ENCODE data around the gene CCDC182. TPM values are rescaled to one million over a fixed set of nuclear protein-coding genes. Genes with fewer than 3 reads are reported as not detected.

Gene CCDC182
- total and polyA plus RNA-seq, 9 of the 15 experiments (the other 6 are each of a cell fraction or from before 2014, with no cell fraction given), result not detected

GRCh38 chr17:57726213-57726790 lies 18.8 kb downstream of the CCDC182 start:
- no peaks in the 10 kb centered on the region for H3K9me1 ChIP-seq (ENCODE audit: control insufficient read depth, insufficient read depth, low read length)
- H3K27me3 ChIP-seq (ENCODE audit: control insufficient read depth in 2 of 2, insufficient read depth in 2 of 2, low read length in 2 of 2), result peaks cover 27 to 76% of the 10 kb centered on the region in 2 experiments; a peak in 4 of 5 replicates
- WGBS (ENCODE audit: insufficient coverage, low coverage, missing lambda C conversion rate), result under 1% methylated on average over 9 of the region's 9 CpGs
- H4K20me1 ChIP-seq (replicated peaks; ENCODE audit: control insufficient read depth, insufficient read depth, low read length), result peaks cover 16% of the 10 kb centered on the region; the same call in 1 of the 2 replicates
- ATAC-seq (no peak), DNase-seq (ENCODE audit: extremely low read depth in 1 of 4, low spot score in 3 of 4) (no peak), FAIRE-seq (no peak)
- no peaks in the 10 kb centered on the region for H3K36me3 ChIP-seq (ENCODE audit: control insufficient read depth, insufficient read depth, low read length)
- H3K9me3 ChIP-seq (replicated peaks; ENCODE audit: control insufficient read depth, insufficient read depth, low read depth, low read length), result no peaks in the 10 kb centered on the region
- H3K4me1 ChIP-seq (replicated peaks in 1 of 2; ENCODE audit: control insufficient read depth in 2 of 2, insufficient read depth in 2 of 2, low read length in 2 of 2), result no peaks in the 10 kb centered on the region
- intact Hi-C loops (cut with micrococcal nuclease), result no loop called here
- no peak overlapping the region for H3K4me2 ChIP-seq (ENCODE audit: insufficient read depth, low read length)
- H3K79me2 ChIP-seq (ENCODE audit: control insufficient read depth, insufficient read depth, low read length), result no peaks in the 10 kb centered on the region
- no peak overlapping the region for H2AFZ ChIP-seq (ENCODE audit: low read depth, low read length)
- ChIA-PET POLR2A (interaction anchor here (0.6 to 1.0 kb wide), 3 partner anchors 9 to 534 kb away, joined by 3 read pairs; no protein-coding TSS in a partner anchor), CTCF (ENCODE audit: low intra/inter-chr PET ratio) (no interaction called here)
- TF ChIP-seq HNRNPK (IDR thresholded peaks at IDR 0.05; ENCODE audit: low read depth, low read length, poor library complexity, severe bottlenecking) (no peak), USF1 (CRISPR knock-in tag; IDR thresholded peaks at IDR 0.05) (peak; percentile 65), NR1H2 (CRISPR knock-in tag; IDR thresholded peaks at IDR 0.05) (no peak), USF2 (CRISPR knock-in tag; IDR thresholded peaks at IDR 0.05) (peak; percentile 53; the same call in 1 of the 2 replicates)
- in situ Hi-C loops (cut with MboI), result no loop called here
- no TSS peak for BruUV-seq (replicated peaks)
- no peak overlapping the region for H3K9ac ChIP-seq (ENCODE audit: insufficient read depth in 1 of 2, low read depth in 2 of 2, low read length in 2 of 2)
- no peak overlapping the region for H3K27ac ChIP-seq (ENCODE audit: extremely low read depth, low read depth, low read length)
- H3K4me3 ChIP-seq, result no peak overlapping the region
